Peyer's patch (tissue), 4 donors: ENCODE data around the gene WWOX. TPM values are rescaled to one million over a fixed set of nuclear protein-coding genes. Genes with fewer than 3 reads are reported as not detected.
A peak's percentile ranks its signal among the peaks of the same experiment; 100 is the strongest.

ENCODE experiments used
- DNase-seq, 3 donors: peaks; one replicate each; pipeline ENCODE4 v3.0.0-alpha.2; 2017 to 2019
- H3K27ac ChIP-seq, 4 donors: fragments of 200-600 bp; sonication (generic); one replicate each; pipeline ENCODE4 v1.5.1; 2016 to 2019
- H3K27me3 ChIP-seq, 2 donors: fragments of 200-600 bp; sonication (generic); one replicate each; pipeline ENCODE4 v1.5.1; 2019
- H3K36me3 ChIP-seq, 3 donors: fragments of 200-600 bp; sonication (generic); one replicate each; pipeline ENCODE4 v1.5.1; 2016 to 2019
- H3K4me1 ChIP-seq, 4 donors: fragments of 200-600 bp; sonication (generic); one replicate each; pipeline ENCODE4 v1.5.1; 2016 to 2019
- H3K4me3 ChIP-seq, 4 donors: fragments of 200-600 bp; sonication (generic); 1 replicate in 3 of 4; 2 replicates in 1 of 4; pipeline ENCODE4 v1.5.1; 2016 to 2019; ENCODE audit warnings: mild to moderate bottlenecking in 1 of 4
- H3K9me3 ChIP-seq, 4 donors: fragments of 200-600 bp; sonication (generic); one replicate each; pipeline ENCODE4 v1.5.1; 2016 to 2019; ENCODE audit warnings: mild to moderate bottlenecking in 1 of 4
- CTCF ChIP-seq, 6 experiments: fragments of 450-650 bp in 4 of 6; fragments of 200-600 bp in 2 of 6; sonication (generic) in 1 of 6; IDR thresholded peaks; one replicate each; pipeline ENCODE4 v1.5.1; 2017 to 2019; ENCODE audit warnings: antibody characterized with exemption in 6 of 6, mild to moderate bottlenecking in 3 of 6, moderate library complexity in 1 of 6
- POLR2A ChIP-seq, 2 donors: fragments of 450-650 bp; IDR thresholded peaks; one replicate each; pipeline ENCODE4 v1.5.1; 2017; ENCODE audit warnings: antibody characterized with exemption in 2 of 2, mild to moderate bottlenecking in 2 of 2, moderate library complexity in 2 of 2
- total RNA-seq, 4 donors: library from RNA; depleted of rRNA; stranded (reverse); fragments of >200 nt; gene quantifications; one replicate each; pipeline ENCODE4 v1.1.0, GENCODE V29; 2016

The WWOX gene
- total RNA-seq, 4 donors from 2014 or later = 17.3 to 197 (median 57.5) TPM

GRCh38 chr16:78365366-78365765 lies 265.9 kb downstream of the WWOX start:
- H3K36me3 ChIP-seq = no peaks in the 10 kb centered on the region
- no peaks in the 10 kb centered on the region for H3K9me3 ChIP-seq

GRCh38 chr16:78368121-78369102 lies 269.0 kb downstream of the WWOX start:
- TF ChIP-seq CTCF (IDR thresholded peaks at IDR 0.05) (no peak), POLR2A (IDR thresholded peaks at IDR 0.05) (no peak)
- no peak for DNase-seq

More at GRCh38 chr16:78365366-78365765, 265.9 kb downstream of the WWOX start:
- no peak for DNase-seq
- H3K27ac ChIP-seq = no peak overlapping the region
- H3K27me3 ChIP-seq = no peaks in the 10 kb centered on the region
- no peaks in the 10 kb centered on the region for H3K4me1 ChIP-seq
- TF ChIP-seq CTCF (IDR thresholded peaks at IDR 0.05) (no peak), POLR2A (IDR thresholded peaks at IDR 0.05) (no peak)
- H3K4me3 ChIP-seq = no peak overlapping the region

GRCh38 chr16:78372277-78372676 lies 272.8 kb downstream of the WWOX start:
- H3K27ac ChIP-seq = no peak overlapping the region
- H3K27me3 ChIP-seq = no peaks in the 10 kb centered on the region
- no peaks in the 10 kb centered on the region for H3K9me3 ChIP-seq
- H3K4me1 ChIP-seq = no peaks in the 10 kb centered on the region
- no peak overlapping the region for H3K4me3 ChIP-seq
- no peak for DNase-seq
- no peaks in the 10 kb centered on the region for H3K36me3 ChIP-seq
- no peak for TF ChIP-seq CTCF (IDR thresholded peaks at IDR 0.05)
- no peak for TF ChIP-seq POLR2A (IDR thresholded peaks at IDR 0.05)

More at GRCh38 chr16:78368121-78369102, 269.0 kb downstream of the WWOX start:
- no peaks in the 10 kb centered on the region for H3K9me3 ChIP-seq
- no peaks in the 10 kb centered on the region for H3K27me3 ChIP-seq
- H3K27ac ChIP-seq = no peak overlapping the region
- H3K4me3 ChIP-seq = no peak overlapping the region
- no peaks in the 10 kb centered on the region for H3K4me1 ChIP-seq
- H3K36me3 ChIP-seq = no peaks in the 10 kb centered on the region

GRCh38 chr16:78375055-78375679 lies 275.7 kb downstream of the WWOX start:
- Histone ChIP-seq H3K36me3 (no peaks in the 10 kb centered on the region), H3K27me3 (no peaks in the 10 kb centered on the region), H3K27ac (peak overlapping the region in 1 of 4 donors; percentile 3), H3K9me3 (no peaks in the 10 kb centered on the region), H3K4me1 (no peaks in the 10 kb centered on the region), H3K4me3 (no peak overlapping the region)
- TF ChIP-seq POLR2A (IDR thresholded peaks at IDR 0.05) (no peak), CTCF (IDR thresholded peaks at IDR 0.05) (no peak)
- no peak for DNase-seq

- TF ChIP-seq CTCF (IDR thresholded peaks at IDR 0.05) = no peak
- TF ChIP-seq POLR2A (IDR thresholded peaks at IDR 0.05) = no peak
- H3K4me3 ChIP-seq = no peak overlapping the region
- H3K36me3 ChIP-seq = no peaks in the 10 kb centered on the region
- H3K27me3 ChIP-seq = no peaks in the 10 kb centered on the region
- no peaks in the 10 kb centered on the region for H3K9me3 ChIP-seq
- DNase-seq = no peak
- no peaks in the 10 kb centered on the region for H3K4me1 ChIP-seq
- no peak overlapping the region for H3K27ac ChIP-seq
These were observed 277.0 kb downstream of the WWOX start for GRCh38 chr16:78376452-78376851.
